ENCODE data around the gene CNN2. TPM values are rescaled to one million over a fixed set of nuclear protein-coding genes. Genes with fewer than 3 reads are reported as not detected.

CNN2 gene
- total RNA-seq, 1 experiment from 2014 or later = 524 TPM

DNA sequence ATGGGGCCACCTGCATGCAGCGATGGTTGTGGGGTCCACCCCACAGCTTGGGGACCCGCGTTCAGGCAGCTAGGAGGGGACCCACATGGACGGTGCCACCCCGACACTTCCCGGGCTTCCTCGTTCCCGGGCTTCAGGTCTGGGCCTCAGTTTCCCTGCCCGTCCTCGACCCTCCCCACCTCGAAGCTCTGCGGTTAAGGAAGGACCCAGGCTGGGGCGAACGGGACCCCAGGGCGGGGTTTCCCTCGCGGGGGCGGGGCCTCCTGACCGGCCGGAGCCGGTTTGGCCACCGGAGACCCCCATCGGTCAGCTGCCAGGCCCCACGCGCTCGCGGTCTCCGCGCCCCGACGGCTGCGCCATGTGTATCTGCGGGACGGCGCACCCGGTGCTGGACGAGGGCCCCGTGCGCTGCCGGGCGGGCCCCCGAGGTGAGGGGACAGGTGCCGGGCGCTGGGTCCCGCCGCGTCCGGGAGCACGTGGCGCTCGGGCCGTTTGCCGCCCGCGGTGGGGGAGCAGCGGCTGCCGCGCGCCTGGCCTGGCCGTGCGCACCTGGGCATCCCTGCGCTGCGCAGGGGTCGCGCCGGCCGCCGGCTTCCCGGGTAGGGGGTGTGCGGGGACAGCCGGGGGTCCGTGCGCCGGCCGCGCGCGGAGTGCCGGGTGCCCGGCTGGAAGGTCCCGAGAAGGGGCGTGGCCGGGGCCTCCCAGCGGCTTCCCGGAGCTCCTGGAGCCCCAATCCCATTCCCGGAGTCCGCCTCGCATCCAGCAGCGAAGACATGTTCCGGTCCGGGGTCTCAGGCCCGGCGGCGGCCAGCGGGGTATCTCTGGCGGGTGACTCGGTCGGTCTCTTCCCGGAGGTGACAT is 44.8 kb downstream of the CNN2 start:
- Histone ChIP-seq H3K4ac (ENCODE audit: low read depth, low read length) (no peak overlapping the region), H2AFZ (ENCODE audit: low read length) (no peak overlapping the region), H3T11ph (ENCODE audit: low read length) (no peak overlapping the region), H3K79me2 (ENCODE audit: insufficient read depth, low read length) (no peaks in the 10 kb centered on the region), H3K14ac (ENCODE audit: insufficient read depth, low read length) (peak overlapping the region; percentile 90), H3K27ac (ENCODE audit: insufficient read length, low read depth, low read length) (no peak overlapping the region), H3K79me1 (ENCODE audit: insufficient read depth, low read depth, low read length, poor library complexity, severe bottlenecking) (no peaks in the 10 kb centered on the region), H3K18ac (ENCODE audit: insufficient read length, low read depth, low read length) (peak overlapping the region; percentile 13), H4K8ac (replicated peaks; ENCODE audit: insufficient read length, low read depth, low read length) (no peak overlapping the region), H3K9ac (ENCODE audit: extremely low read depth, insufficient read length, low read length) (no peak overlapping the region), H3K4me1 (ENCODE audit: insufficient read depth, low read length) (no peaks in the 10 kb centered on the region), H3K23me2 (ENCODE audit: insufficient read length, low read depth, low read length, poor library complexity, severe bottlenecking) (peaks cover 9% of the 10 kb centered on the region), H2BK20ac (ENCODE audit: low read depth, low read length, poor library complexity, severe bottlenecking) (no peak overlapping the region), H3K9me3 (ENCODE audit: control insufficient read depth, low read depth, low read length) (no peaks in the 10 kb centered on the region), H4K20me1 (ENCODE audit: control insufficient read depth, insufficient read depth, insufficient read length) (no peaks in the 10 kb centered on the region), H2BK5ac (ENCODE audit: insufficient read length, low read length) (no peak overlapping the region), H3K56ac (ENCODE audit: insufficient read length, low read depth, low read length) (no peak overlapping the region), H4K5ac (ENCODE audit: insufficient read length, low read depth, low read length) (no peak overlapping the region), H3K4me2 (ENCODE audit: insufficient read depth, insufficient read length, low read length) (peak overlapping the region; percentile 64), H2AK5ac (ENCODE audit: insufficient read length, low read length) (no peak overlapping the region), H2BK15ac (ENCODE audit: low read depth, low read length) (no peak overlapping the region), H3K27me3 (ENCODE audit: insufficient read depth, low read length) (no peaks in the 10 kb centered on the region; the same call in 1 of the 2 replicates), H4K91ac (ENCODE audit: insufficient read length, low read depth, low read length) (no peak overlapping the region), H3K23ac (ENCODE audit: insufficient read length, low read depth, low read length) (no peak overlapping the region), H2BK120ac (ENCODE audit: low read depth, low read length, poor library complexity, severe bottlenecking) (no peak overlapping the region), H2BK12ac (ENCODE audit: insufficient read length, low read depth, low read length) (no peak overlapping the region)
- Mint-ChIP-seq H3K4me1 (peaks cover 4 to 10% of the 10 kb centered on the region in 2 experiments), H3K4me3 (peak overlapping the region; percentile 69 to 83), H3K27ac (peak overlapping the region in 1 of 3 experiments; percentile 19; a peak in 1 of 7 replicates), H3K9me3 (no peaks in the 10 kb centered on the region), H3K27me3 (ENCODE audit: low read depth) (peaks cover 42% of the 10 kb centered on the region), H3K36me3 (ENCODE audit: insufficient read depth in 1 of 3, low read depth in 3 of 3) (peaks cover 8 to 26% (median 15%) of the 10 kb centered on the region in 3 experiments)
- TF ChIP-seq, protein P1, sequence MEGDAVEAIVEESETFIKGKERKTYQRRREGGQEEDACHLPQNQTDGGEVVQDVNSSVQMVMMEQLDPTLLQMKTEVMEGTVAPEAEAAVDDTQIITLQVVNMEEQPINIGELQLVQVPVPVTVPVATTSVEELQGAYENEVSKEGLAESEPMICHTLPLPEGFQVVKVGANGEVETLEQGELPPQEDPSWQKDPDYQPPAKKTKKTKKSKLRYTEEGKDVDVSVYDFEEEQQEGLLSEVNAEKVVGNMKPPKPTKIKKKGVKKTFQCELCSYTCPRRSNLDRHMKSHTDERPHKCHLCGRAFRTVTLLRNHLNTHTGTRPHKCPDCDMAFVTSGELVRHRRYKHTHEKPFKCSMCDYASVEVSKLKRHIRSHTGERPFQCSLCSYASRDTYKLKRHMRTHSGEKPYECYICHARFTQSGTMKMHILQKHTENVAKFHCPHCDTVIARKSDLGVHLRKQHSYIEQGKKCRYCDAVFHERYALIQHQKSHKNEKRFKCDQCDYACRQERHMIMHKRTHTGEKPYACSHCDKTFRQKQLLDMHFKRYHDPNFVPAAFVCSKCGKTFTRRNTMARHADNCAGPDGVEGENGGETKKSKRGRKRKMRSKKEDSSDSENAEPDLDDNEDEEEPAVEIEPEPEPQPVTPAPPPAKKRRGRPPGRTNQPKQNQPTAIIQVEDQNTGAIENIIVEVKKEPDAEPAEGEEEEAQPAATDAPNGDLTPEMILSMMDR (conservative IDR thresholded peaks at IDR 0.05) = peak; percentile 14; the same call in 1 of the 3 replicates
- peak; percentile 70 for DNase-seq
- no CpG with 5 or more reads among the region's 99 CpGs for WGBS (ENCODE audit: extremely low coverage, insufficient read length, low lambda C conversion rate)

Data from H9 (cell line).